GM19239 (cell line): Measurements from ENCODE around the gene COL13A1.
A peak's percentile ranks its signal among the peaks of the same experiment; 100 is the strongest.

Experiments
- DNase-seq: peaks from one replicate; pipeline ENCODE4 v3.0.0; 2011; ENCODE audit warnings: low spot score; ENCODE audit not compliant: insufficient read length
- FAIRE-seq: peaks from 2 replicates; lab custom pipeline; 2011; peaks lifted over from hg19 to GRCh38; lab: Jason Lieb, UNC

Gene COL13A1

GRCh38 chr10:69980672-69981071 lies 179.0 kb downstream of the COL13A1 start:
- FAIRE-seq, result no peak
- DNase-seq, result no peak

- DNase-seq, result no peak
- no peak for FAIRE-seq
These were observed 186.4 kb downstream of the COL13A1 start for GRCh38 chr10:69988094-69988493.

GRCh38 chr10:69991151-69991550 lies 189.4 kb downstream of the COL13A1 start:
- no peak for DNase-seq
- FAIRE-seq, result no peak

- FAIRE-seq, result peak; percentile 82
- peak; percentile 52 for DNase-seq
These were observed 192.6 kb downstream of the COL13A1 start for GRCh38 chr10:69994262-69994661.

- DNase-seq (no peak), FAIRE-seq (no peak)
These were observed 194.9 kb downstream of the COL13A1 start for GRCh38 chr10:69996611-69997010.

DNA sequence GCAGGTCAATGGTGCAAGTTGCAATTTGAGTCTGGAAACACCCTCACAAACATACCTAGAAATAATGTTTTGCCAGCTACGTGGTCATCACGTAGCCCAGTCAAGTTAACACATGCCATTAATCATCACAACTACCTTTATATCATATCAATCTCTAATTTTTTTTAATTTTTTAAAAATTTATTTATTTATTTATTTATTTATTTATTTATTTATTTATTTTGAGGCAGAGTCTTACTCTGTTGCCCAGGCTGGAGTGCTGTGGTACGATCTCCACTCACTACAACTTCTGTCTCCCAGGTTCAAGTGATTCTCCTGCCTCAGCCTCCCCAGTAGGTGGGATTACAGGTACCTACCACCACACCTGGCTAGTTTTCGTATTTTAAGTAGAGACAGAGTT lies 198.6 kb downstream of the COL13A1 start:
- FAIRE-seq, result no peak
- DNase-seq, result no peak

DNA sequence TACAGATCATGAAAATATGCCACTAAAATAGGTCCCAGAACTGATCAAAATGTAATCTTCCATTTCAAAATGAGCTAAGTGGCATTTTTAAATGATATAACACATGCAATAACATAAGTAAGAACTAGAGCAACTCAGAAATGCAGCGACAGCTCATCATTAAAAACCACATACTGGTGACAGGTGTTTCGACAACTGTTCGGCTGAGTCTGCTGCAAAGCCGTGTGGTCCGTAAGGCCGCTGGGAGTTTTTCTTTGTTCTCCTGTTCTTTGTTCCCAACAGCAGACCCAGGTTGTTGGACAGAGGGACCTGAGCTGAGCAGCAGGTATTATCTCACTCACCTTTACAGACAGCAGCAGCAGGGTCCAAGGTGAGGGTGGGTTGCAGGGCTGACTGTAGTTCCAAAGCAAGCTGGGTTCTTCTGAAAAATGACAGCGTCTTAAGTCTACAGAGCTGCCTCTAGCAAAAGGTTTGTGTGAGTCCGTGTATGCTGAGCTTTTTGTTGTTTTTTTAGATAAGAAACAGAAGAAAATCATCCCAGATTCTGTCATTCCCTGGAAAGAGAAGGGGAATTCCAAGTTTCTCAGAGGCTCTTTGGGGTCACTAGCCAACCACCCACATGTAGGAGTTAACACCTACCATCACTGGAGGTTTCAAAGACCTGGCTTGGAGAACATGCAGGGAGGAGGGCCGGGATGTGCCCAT lies 205.6 kb downstream of the COL13A1 start:
- FAIRE-seq, result no peak
- DNase-seq, result no peak
